Measurements from ENCODE around the gene PDE2A.

DNA sequence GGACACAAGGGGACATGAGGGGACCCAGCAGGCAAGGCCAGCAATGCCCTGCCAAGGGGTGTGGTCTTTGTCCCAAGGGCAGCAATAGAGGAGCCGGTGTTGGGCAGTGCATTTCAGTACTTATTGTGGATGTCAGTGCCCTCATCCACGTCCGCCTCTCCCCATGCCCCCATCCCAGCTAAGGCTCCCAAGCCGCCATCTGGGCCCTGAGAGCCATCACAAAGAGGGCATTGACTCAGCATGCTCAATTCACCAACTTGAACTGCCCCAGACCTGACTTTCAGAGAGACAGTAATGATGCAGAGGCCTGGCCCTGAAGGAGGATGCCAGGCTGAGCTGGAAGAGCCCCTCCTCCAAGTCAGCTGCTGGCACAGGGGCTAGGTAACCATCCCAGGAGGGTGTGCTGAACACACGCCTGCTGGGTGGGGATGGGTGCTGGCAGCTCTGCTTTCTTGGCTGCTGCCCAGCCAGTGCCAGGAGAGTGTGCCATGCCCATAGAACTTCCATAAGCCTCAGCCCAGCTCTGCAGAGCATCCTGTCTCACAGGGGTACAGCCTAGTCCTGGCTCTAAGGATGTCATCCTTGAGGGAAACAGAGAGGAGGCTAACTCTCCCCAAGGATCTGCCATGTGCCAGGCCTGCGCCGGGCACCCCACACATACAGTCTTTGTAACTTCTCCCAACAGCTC, 46.5 kb downstream of the PDE2A start:
- TF ChIP-seq, protein P1, sequence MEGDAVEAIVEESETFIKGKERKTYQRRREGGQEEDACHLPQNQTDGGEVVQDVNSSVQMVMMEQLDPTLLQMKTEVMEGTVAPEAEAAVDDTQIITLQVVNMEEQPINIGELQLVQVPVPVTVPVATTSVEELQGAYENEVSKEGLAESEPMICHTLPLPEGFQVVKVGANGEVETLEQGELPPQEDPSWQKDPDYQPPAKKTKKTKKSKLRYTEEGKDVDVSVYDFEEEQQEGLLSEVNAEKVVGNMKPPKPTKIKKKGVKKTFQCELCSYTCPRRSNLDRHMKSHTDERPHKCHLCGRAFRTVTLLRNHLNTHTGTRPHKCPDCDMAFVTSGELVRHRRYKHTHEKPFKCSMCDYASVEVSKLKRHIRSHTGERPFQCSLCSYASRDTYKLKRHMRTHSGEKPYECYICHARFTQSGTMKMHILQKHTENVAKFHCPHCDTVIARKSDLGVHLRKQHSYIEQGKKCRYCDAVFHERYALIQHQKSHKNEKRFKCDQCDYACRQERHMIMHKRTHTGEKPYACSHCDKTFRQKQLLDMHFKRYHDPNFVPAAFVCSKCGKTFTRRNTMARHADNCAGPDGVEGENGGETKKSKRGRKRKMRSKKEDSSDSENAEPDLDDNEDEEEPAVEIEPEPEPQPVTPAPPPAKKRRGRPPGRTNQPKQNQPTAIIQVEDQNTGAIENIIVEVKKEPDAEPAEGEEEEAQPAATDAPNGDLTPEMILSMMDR (IDR thresholded peaks at IDR 0.05) = no peak
- no peak for TF ChIP-seq EZH2 (IDR thresholded peaks at IDR 0.05; ENCODE audit: borderline replicate concordance, insufficient read depth, low read depth, low read length, poor library complexity, severe bottlenecking)

Measured in B cell (primary cell).